HG03175 (cell line): ENCODE data around the gene GNB5.
"Not testable (repeated sequence)": the region's sequence is repeated elsewhere in the genome, so short reads cannot be mapped to it uniquely, and the experiment has no call there.

ENCODE experiments used
- ATAC-seq: cut with Tn5 transposase; IDR thresholded peaks from one replicate; pipeline ENCODE4 v1.9.1; 2021; ENCODE audit warnings: mild to moderate bottlenecking, moderate library complexity; ENCODE audit not compliant: unreplicated experiment

The GNB5 gene

GRCh38 chr15:52191207-52191606 lies at the start of gene GNB5:
Gene GNB5 (minus strand): TSS chr15:52191392. CDS start chr15:52184676, 6,716 bp downstream.
- no peak for ATAC-seq

- ATAC-seq, result no peak
These were observed 49.0 kb upstream of the GNB5 start for GRCh38 chr15:52240166-52240565.

GRCh38 chr15:52238989-52239525 lies 47.9 kb upstream of the GNB5 start:
- ATAC-seq, result not testable (repeated sequence)

- ATAC-seq, result no peak
These were observed 47.0 kb upstream of the GNB5 start for GRCh38 chr15:52238149-52238548.

GRCh38 chr15:52236013-52236412 lies 44.8 kb upstream of the GNB5 start:
- ATAC-seq, result no peak

GRCh38 chr15:52234596-52235541 lies 43.7 kb upstream of the GNB5 start:
- ATAC-seq, result no peak

- peak; percentile 51 for ATAC-seq
These were observed 42.2 kb upstream of the GNB5 start for GRCh38 chr15:52233405-52233804.

- ATAC-seq, result peak; percentile 68
These were observed 41.1 kb upstream of the GNB5 start for GRCh38 chr15:52232327-52232726.

- ATAC-seq, result no peak
These were observed 38.9 kb upstream of the GNB5 start for GRCh38 chr15:52230073-52230472.

- no peak for ATAC-seq
These were observed 37.7 kb upstream of the GNB5 start for GRCh38 chr15:52228921-52229320.

- ATAC-seq, result peak; percentile 82
These were observed 36.3 kb upstream of the GNB5 start for GRCh38 chr15:52227456-52227855.

GRCh38 chr15:52225230-52225629 lies 34.0 kb upstream of the GNB5 start:
- ATAC-seq, result no peak

- ATAC-seq, result no peak
These were observed 33.0 kb upstream of the GNB5 start for GRCh38 chr15:52224211-52224610.

GRCh38 chr15:52221730-52222129 lies 30.5 kb upstream of the GNB5 start:
- ATAC-seq, result peak; percentile 64

GRCh38 chr15:52220937-52221660 lies 29.9 kb upstream of the GNB5 start:
- peak; percentile 49 for ATAC-seq

GRCh38 chr15:52220251-52220650 lies 29.1 kb upstream of the GNB5 start:
- no peak for ATAC-seq

GRCh38 chr15:52218816-52219215 lies 27.6 kb upstream of the GNB5 start:
- ATAC-seq, result no peak

- no peak for ATAC-seq
These were observed 27.2 kb upstream of the GNB5 start for GRCh38 chr15:52218371-52218770.

GRCh38 chr15:52217186-52217585 lies 26.0 kb upstream of the GNB5 start:
- ATAC-seq, result no peak

GRCh38 chr15:52214553-52214952 lies 23.4 kb upstream of the GNB5 start:
- ATAC-seq, result no peak

GRCh38 chr15:52213206-52213605 lies 22.0 kb upstream of the GNB5 start:
- no peak for ATAC-seq
